ENCODE measurements around the gene UQCR10.
"Not testable (repeated sequence)": the region's sequence is repeated elsewhere in the genome, so short reads cannot be mapped to it uniquely, and the experiment has no call there.

The UQCR10 gene

GRCh38 chr22:29742326-29742725 lies 24.8 kb upstream of the UQCR10 start:
- Histone ChIP-seq H3K9me3 (ENCODE audit: low read length) (no peaks in the 10 kb centered on the region), H2AFZ (ENCODE audit: low read depth, low read length) (no peak overlapping the region), H3K4me3 (ENCODE audit: low read length) (no peak overlapping the region), H3K27me3 (ENCODE audit: insufficient read depth, low read length) (no peaks in the 10 kb centered on the region), H3K36me3 (ENCODE audit: insufficient read depth, low read length) (peaks cover 10% of the 10 kb centered on the region), H3K4me1 (ENCODE audit: insufficient read depth, low read length) (no peaks in the 10 kb centered on the region)

GRCh38 chr22:29744902-29745301 lies 22.3 kb upstream of the UQCR10 start:
- no peaks in the 10 kb centered on the region for H3K4me1 ChIP-seq (ENCODE audit: insufficient read depth, low read length)
- H3K27me3 ChIP-seq (ENCODE audit: insufficient read depth, low read length), result no peaks in the 10 kb centered on the region
- no peak overlapping the region for H3K4me3 ChIP-seq (ENCODE audit: low read length)
- no peaks in the 10 kb centered on the region for H3K9me3 ChIP-seq (ENCODE audit: low read length)
- peaks cover 19% of the 10 kb centered on the region for H3K36me3 ChIP-seq (ENCODE audit: insufficient read depth, low read length)
- no peak overlapping the region for H2AFZ ChIP-seq (ENCODE audit: low read depth, low read length)

GRCh38 chr22:29747832-29748231 lies 19.3 kb upstream of the UQCR10 start:
- Histone ChIP-seq H3K4me1 (ENCODE audit: insufficient read depth, low read length) (no peaks in the 10 kb centered on the region), H3K9me3 (ENCODE audit: low read length) (no peaks in the 10 kb centered on the region), H3K27me3 (ENCODE audit: insufficient read depth, low read length) (no peaks in the 10 kb centered on the region), H3K36me3 (ENCODE audit: insufficient read depth, low read length) (peaks cover 15% of the 10 kb centered on the region), H2AFZ (ENCODE audit: low read depth, low read length) (no peak overlapping the region), H3K4me3 (ENCODE audit: low read length) (no peak overlapping the region)

GRCh38 chr22:29748248-29748893 lies 18.8 kb upstream of the UQCR10 start:
- Histone ChIP-seq H3K9me3 (ENCODE audit: low read length) (no peaks in the 10 kb centered on the region), H2AFZ (ENCODE audit: low read depth, low read length) (no peak overlapping the region), H3K27me3 (ENCODE audit: insufficient read depth, low read length) (no peaks in the 10 kb centered on the region), H3K4me3 (ENCODE audit: low read length) (no peak overlapping the region), H3K36me3 (ENCODE audit: insufficient read depth, low read length) (peaks cover 15% of the 10 kb centered on the region), H3K4me1 (ENCODE audit: insufficient read depth, low read length) (no peaks in the 10 kb centered on the region)

GRCh38 chr22:29750029-29750428 lies 17.1 kb upstream of the UQCR10 start:
- Histone ChIP-seq H3K36me3 (ENCODE audit: insufficient read depth, low read length) (peaks cover 15% of the 10 kb centered on the region), H3K27me3 (ENCODE audit: insufficient read depth, low read length) (no peaks in the 10 kb centered on the region)

GRCh38 chr22:29750559-29751538 lies 16.3 kb upstream of the UQCR10 start:
- Histone ChIP-seq H2AFZ (ENCODE audit: low read depth, low read length) (no peak overlapping the region), H3K4me3 (ENCODE audit: low read length) (no peak overlapping the region), H3K27me3 (ENCODE audit: insufficient read depth, low read length) (no peaks in the 10 kb centered on the region), H3K9me3 (ENCODE audit: low read length) (no peaks in the 10 kb centered on the region), H3K4me1 (ENCODE audit: insufficient read depth, low read length) (no peaks in the 10 kb centered on the region), H3K36me3 (ENCODE audit: insufficient read depth, low read length) (peaks cover 11% of the 10 kb centered on the region)

More at GRCh38 chr22:29750029-29750428, 17.1 kb upstream of the UQCR10 start:
- H2AFZ ChIP-seq (ENCODE audit: low read depth, low read length), result no peak overlapping the region
- H3K9me3 ChIP-seq (ENCODE audit: low read length), result no peaks in the 10 kb centered on the region
- no peaks in the 10 kb centered on the region for H3K4me1 ChIP-seq (ENCODE audit: insufficient read depth, low read length)
- no peak overlapping the region for H3K4me3 ChIP-seq (ENCODE audit: low read length)

GRCh38 chr22:29751669-29752068 lies 15.5 kb upstream of the UQCR10 start:
- peaks cover 11% of the 10 kb centered on the region for H3K36me3 ChIP-seq (ENCODE audit: insufficient read depth, low read length)
- H3K4me1 ChIP-seq (ENCODE audit: insufficient read depth, low read length), result no peaks in the 10 kb centered on the region
- no peaks in the 10 kb centered on the region for H3K27me3 ChIP-seq (ENCODE audit: insufficient read depth, low read length)
- no peak overlapping the region for H2AFZ ChIP-seq (ENCODE audit: low read depth, low read length)
- H3K4me3 ChIP-seq (ENCODE audit: low read length), result no peak overlapping the region
- H3K9me3 ChIP-seq (ENCODE audit: low read length), result no peaks in the 10 kb centered on the region

GRCh38 chr22:29753808-29754657 lies 13.1 kb upstream of the UQCR10 start:
- H3K4me1 ChIP-seq (ENCODE audit: insufficient read depth, low read length), result no peaks in the 10 kb centered on the region
- H3K27me3 ChIP-seq (ENCODE audit: insufficient read depth, low read length), result no peaks in the 10 kb centered on the region
- H3K9me3 ChIP-seq (ENCODE audit: low read length), result no peaks in the 10 kb centered on the region
- H3K36me3 ChIP-seq (ENCODE audit: insufficient read depth, low read length), result no peaks in the 10 kb centered on the region
- no peak overlapping the region for H3K4me3 ChIP-seq (ENCODE audit: low read length)
- no peak overlapping the region for H2AFZ ChIP-seq (ENCODE audit: low read depth, low read length)

- not testable (repeated sequence) for H3K4me1 ChIP-seq (ENCODE audit: insufficient read depth, low read length); H3K36me3 ChIP-seq (ENCODE audit: insufficient read depth, low read length); H2AFZ ChIP-seq (ENCODE audit: low read depth, low read length); H3K9me3 ChIP-seq (ENCODE audit: low read length); H3K27me3 ChIP-seq (ENCODE audit: insufficient read depth, low read length); H3K4me3 ChIP-seq (ENCODE audit: low read length)
Measured at GRCh38 chr22:29754658-29755395, 12.3 kb upstream of the UQCR10 start.

- no peaks in the 10 kb centered on the region for H3K36me3 ChIP-seq (ENCODE audit: insufficient read depth, low read length)
- no peak overlapping the region for H2AFZ ChIP-seq (ENCODE audit: low read depth, low read length)
- H3K9me3 ChIP-seq (ENCODE audit: low read length), result no peaks in the 10 kb centered on the region
- H3K4me3 ChIP-seq (ENCODE audit: low read length), result no peak overlapping the region
- H3K4me1 ChIP-seq (ENCODE audit: insufficient read depth, low read length), result no peaks in the 10 kb centered on the region
- no peaks in the 10 kb centered on the region for H3K27me3 ChIP-seq (ENCODE audit: insufficient read depth, low read length)
Measured at GRCh38 chr22:29755889-29756288, 11.3 kb upstream of the UQCR10 start.

- H3K36me3 ChIP-seq (ENCODE audit: insufficient read depth, low read length), result no peaks in the 10 kb centered on the region
- no peaks in the 10 kb centered on the region for H3K27me3 ChIP-seq (ENCODE audit: insufficient read depth, low read length)
- no peak overlapping the region for H2AFZ ChIP-seq (ENCODE audit: low read depth, low read length)
- no peak overlapping the region for H3K4me3 ChIP-seq (ENCODE audit: low read length)
- H3K4me1 ChIP-seq (ENCODE audit: insufficient read depth, low read length), result no peaks in the 10 kb centered on the region
- no peaks in the 10 kb centered on the region for H3K9me3 ChIP-seq (ENCODE audit: low read length)
Measured at GRCh38 chr22:29756341-29756740, 10.8 kb upstream of the UQCR10 start.

- Histone ChIP-seq H3K36me3 (ENCODE audit: insufficient read depth, low read length) (no peaks in the 10 kb centered on the region), H3K27me3 (ENCODE audit: insufficient read depth, low read length) (no peaks in the 10 kb centered on the region), H3K4me3 (ENCODE audit: low read length) (no peak overlapping the region), H3K4me1 (ENCODE audit: insufficient read depth, low read length) (no peaks in the 10 kb centered on the region), H2AFZ (ENCODE audit: low read depth, low read length) (no peak overlapping the region), H3K9me3 (ENCODE audit: low read length) (no peaks in the 10 kb centered on the region)
Measured at GRCh38 chr22:29757096-29757495, 10.1 kb upstream of the UQCR10 start.

Data from neuron (in vitro differentiated cells).